GM19351 (cell line): Measurements from ENCODE around the gene POLR1B.
"Not testable (repeated sequence)": the region's sequence is repeated elsewhere in the genome, so short reads cannot be mapped to it uniquely, and the experiment has no call there.

ENCODE experiments used
- ATAC-seq: cut with Tn5 transposase; IDR thresholded peaks from one replicate; pipeline ENCODE4 v1.9.1; 2021; ENCODE audit warnings: mild to moderate bottlenecking, moderate library complexity; ENCODE audit not compliant: unreplicated experiment

The POLR1B gene

GRCh38 chr2:112600634-112601033 lies 58.4 kb downstream of the POLR1B start:
- ATAC-seq, result no peak

- ATAC-seq, result no peak
Measured at GRCh38 chr2:112601754-112602153, 59.5 kb downstream of the POLR1B start.

- no peak for ATAC-seq
Measured at GRCh38 chr2:112602917-112603316, 60.7 kb downstream of the POLR1B start.

GRCh38 chr2:112603731-112604130 lies 61.5 kb downstream of the POLR1B start:
- no peak for ATAC-seq

- ATAC-seq, result no peak
Measured at GRCh38 chr2:112604952-112605351, 62.7 kb downstream of the POLR1B start.

- no peak for ATAC-seq
Measured at GRCh38 chr2:112605926-112606325, 63.7 kb downstream of the POLR1B start.

GRCh38 chr2:112606547-112606946 lies 64.3 kb downstream of the POLR1B start:
- no peak for ATAC-seq

- ATAC-seq, result no peak
Measured at GRCh38 chr2:112607680-112608438, 65.6 kb downstream of the POLR1B start.

- not testable (repeated sequence) for ATAC-seq
Measured at GRCh38 chr2:112609320-112609719, 67.1 kb downstream of the POLR1B start.

GRCh38 chr2:112612283-112612682 lies 70.0 kb downstream of the POLR1B start:
- ATAC-seq, result not testable (repeated sequence)

GRCh38 chr2:112614201-112614840 lies 72.1 kb downstream of the POLR1B start:
- no peak for ATAC-seq

GRCh38 chr2:112615051-112615450 lies 72.8 kb downstream of the POLR1B start:
- ATAC-seq, result no peak

- ATAC-seq, result not testable (repeated sequence)
Measured at GRCh38 chr2:112615798-112616197, 73.5 kb downstream of the POLR1B start.

- no peak for ATAC-seq
Measured at GRCh38 chr2:112618383-112618782, 76.1 kb downstream of the POLR1B start.

GRCh38 chr2:112621790-112622527 lies 79.7 kb downstream of the POLR1B start:
- ATAC-seq, result no peak

- no peak for ATAC-seq
Measured at GRCh38 chr2:112622528-112622849, 80.2 kb downstream of the POLR1B start.

- ATAC-seq, result peak; percentile 89
Measured at GRCh38 chr2:112623913-112624777, 81.9 kb downstream of the POLR1B start.

- ATAC-seq, result no peak
Measured at GRCh38 chr2:112625474-112626114, 83.3 kb downstream of the POLR1B start.

- no peak for ATAC-seq
Measured at GRCh38 chr2:112626604-112627059, 84.4 kb downstream of the POLR1B start.
